K562 (cell line): ENCODE measurements around the gene NECAP2. TPM values are rescaled to one million over a fixed set of nuclear protein-coding genes. Genes with fewer than 3 reads are reported as not detected.

Source experiments
- ARID3B ChIP-seq: fragments of 250-450 bp; sonication (Bioruptor Pico); IDR thresholded peaks from 2 replicates; pipeline ENCODE4 v1.4.0; 2020; ENCODE audit warnings: borderline replicate concordance
- BRD4 ChIP-seq: fragments of 200-600 bp; sonication (generic); IDR thresholded peaks from 2 replicates; pipeline ENCODE4 v1.6.1; 2017; ENCODE audit warnings: inconsistent platforms
- EHMT2 ChIP-seq: fragments of 450-650 bp; IDR thresholded peaks from 2 replicates; pipeline ENCODE4 v1.6.1; 2018; ENCODE audit warnings: antibody characterized with exemption
- FOXK2 ChIP-seq, 2 experiments: fragments of 450-650 bp; IDR thresholded peaks in 1 of 2; conservative IDR thresholded peaks in 1 of 2; 2 replicates each; pipeline ENCODE4 v1.6.1; 2016; ENCODE audit warnings: low read depth in 2 of 2, mild to moderate bottlenecking in 1 of 2
- GABPA ChIP-seq: fragments of 200-800 bp; sonication (Bioruptor generic); conservative IDR thresholded peaks from 2 replicates; pipeline ENCODE4 v1.6.1; 2016; ENCODE audit warnings: low read depth, missing genetic modification characterization, missing compliant biosample characterization
- HDAC6 ChIP-seq: IDR thresholded peaks from 2 replicates; pipeline ENCODE4 v1.6.1; 2012; ENCODE audit warnings: low read depth, mild to moderate bottlenecking, control low read depth, inconsistent platforms, low read length, moderate library complexity
- HMBOX1 ChIP-seq: sonication (generic); IDR thresholded peaks from 2 replicates; pipeline ENCODE4 v1.6.1; 2016
- HMG20B ChIP-seq: fragments of 250-450 bp; sonication (Bioruptor Pico); IDR thresholded peaks from 2 replicates; pipeline ENCODE4 v1.5.0; 2021; ENCODE audit warnings: mild to moderate bottlenecking
- HSF4 ChIP-seq: fragments of 250-450 bp; sonication (Bioruptor Pico); IDR thresholded peaks from 2 replicates; pipeline ENCODE4 v2.1.2; 2022; ENCODE audit warnings: mild to moderate bottlenecking, moderate library complexity, borderline replicate concordance
- LCOR ChIP-seq: sonication (generic); formaldehyde crosslinking; IDR thresholded peaks from 2 replicates; pipeline ENCODE4 v1.8.0; 2022; ENCODE audit warnings: mild to moderate bottlenecking, missing genetic modification reagents
- NR4A1 ChIP-seq, 2 experiments: fragments of 250-450 bp in 1 of 2; fragments of 450-650 bp in 1 of 2; sonication (Bioruptor Pico) in 1 of 2; IDR thresholded peaks; 2 replicates each; pipeline versions ENCODE4 v1.4.0 to v1.6.1; 2016 to 2020; ENCODE audit warnings: mild to moderate bottlenecking in 2 of 2, missing compliant biosample characterization in 1 of 2, missing genetic modification characterization in 1 of 2, moderate library complexity in 1 of 2
- PTBP1 ChIP-seq: fragments of 200-400 bp; formaldehyde crosslinking; IDR thresholded peaks from 2 replicates; pipeline ENCODE4 v1.6.1; 2017; ENCODE audit warnings: low read depth, low read length
- RBFOX2 ChIP-seq: fragments of 200-400 bp; formaldehyde crosslinking; IDR thresholded peaks from 2 replicates; pipeline ENCODE4 v1.6.1; 2017; ENCODE audit warnings: low read depth, mild to moderate bottlenecking, low read length, moderate library complexity
- RHOXF2B ChIP-seq: fragments of 250-450 bp; sonication (Bioruptor Pico); conservative IDR thresholded peaks from 2 replicates; pipeline ENCODE4 v1.5.1; 2021
- ZBED1 ChIP-seq: IDR thresholded peaks from 2 replicates; pipeline ENCODE4 v1.6.1; 2014
- ZBTB33 ChIP-seq: sonication (generic); formaldehyde crosslinking; IDR thresholded peaks from 2 replicates; pipeline ENCODE4 v1.8.1; 2023; ENCODE audit warnings: mild to moderate bottlenecking, missing genetic modification reagents
- ZEB2 ChIP-seq: fragments of 450-650 bp; IDR thresholded peaks from 2 replicates; pipeline ENCODE4 v1.6.1; 2016
- ZFP36 ChIP-seq: fragments of 150-350 bp; IDR thresholded peaks from 2 replicates; pipeline ENCODE4 v1.6.1; 2018; ENCODE audit warnings: low read length, low read depth; ENCODE audit not compliant: partially characterized antibody
- ZMIZ1 ChIP-seq, 2 experiments: fragments of 150-350 bp in 1 of 2; IDR thresholded peaks; 2 replicates each; pipeline ENCODE4 v1.6.1; 2012 to 2016; ENCODE audit warnings: low read depth in 2 of 2, low read length in 2 of 2, mild to moderate bottlenecking in 1 of 2, moderate library complexity in 1 of 2
- ZNF224 ChIP-seq: sonication (generic); formaldehyde crosslinking; IDR thresholded peaks from 2 replicates; pipeline ENCODE4 v1.8.0; 2022; ENCODE audit warnings: mild to moderate bottlenecking, missing genetic modification reagents
- polyA plus RNA-seq, 8 experiments: library from polyadenylated mRNA; depleted of rRNA in 4 of 8; stranded (reverse) in 5 of 8; unstranded in 3 of 8; fragments of >200 nt; fragmentation: Nextera tagmentation in 2 of 8; fragmentation: Illumina TruSeq in 1 of 8; extraction: Ambion mirVana in 2 of 8; extraction: Trizol in 1 of 8; gene quantifications; 2 replicates each; pipeline versions ENCODE4 v1.2.1 to v1.2.3, GENCODE V29; 2011 to 2014; ENCODE audit warnings: inconsistent platforms in 1 of 8, missing spikeins in 1 of 8
- total RNA-seq, 7 experiments: library from RNA; depleted of rRNA in 6 of 7; stranded (reverse); fragments of >200 nt in 6 of 7; fragmentation: Illumina TruSeq in 2 of 7; extraction: Trizol in 2 of 7; gene quantifications; 2 replicates each; pipeline versions ENCODE4 v1.2.1 to v1.2.3, GENCODE V29; 2011 to 2021; ENCODE audit warnings: low replicate concordance in 1 of 7

Gene NECAP2
- total and polyA plus RNA-seq, 9 of the 15 experiments (the other 6 are each of a cell fraction or from before 2014, with no cell fraction given), result 22.7 to 107 (median 79.2) TPM

- TF ChIP-seq ZNF224 (CRISPR knock-in tag), result no peak
- TF ChIP-seq RBFOX2, result no peak
- peak; percentile 48 for TF ChIP-seq GABPA (tag)
- 0 out of 2 replicates have a peak, but pooled peaks have one; percentile 36 for TF ChIP-seq EHMT2
- TF ChIP-seq HMG20B (CRISPR knock-in tag), result no peak
- no peak for TF ChIP-seq HMBOX1
- no peak for TF ChIP-seq ZEB2
- TF ChIP-seq NR4A1 (CRISPR knock-in tag; IDR thresholded peaks at IDR 0.05), result no peak
- TF ChIP-seq NR4A1 (tag; IDR thresholded peaks at IDR 0.05), result no peak; the same call in 1 of the 2 replicates
- TF ChIP-seq PTBP1, result no peak
- TF ChIP-seq LCOR (CRISPR knock-in tag), result no peak
- no peak for TF ChIP-seq RHOXF2B (CRISPR knock-in tag)
- no peak for TF ChIP-seq FOXK2 (conservative IDR thresholded peaks at IDR 0.05 in 1 of 2, IDR thresholded peaks at IDR 0.05 in 1 of 2; ENCODE audit: low read depth in 2 of 2)
- TF ChIP-seq ZFP36, result no peak
- TF ChIP-seq ZBED1, result no peak
- TF ChIP-seq ZBTB33 (CRISPR knock-in tag), result no peak
- no peak for TF ChIP-seq ARID3B
- TF ChIP-seq ZMIZ1 (IDR thresholded peaks at IDR 0.05; ENCODE audit: low read depth in 2 of 2, low read length in 2 of 2), result no peak
- no peak for TF ChIP-seq HDAC6
- no peak for TF ChIP-seq HSF4 (CRISPR knock-in tag)
- no peak for TF ChIP-seq BRD4
Measured at GRCh38 chr1:16430606-16431005, 9.9 kb upstream of the NECAP2 start (continued).
